ENCODE data around the gene ITPR2. TPM values are rescaled to one million over a fixed set of nuclear protein-coding genes. Genes with fewer than 3 reads are reported as not detected.

Gene ITPR2
- total RNA-seq, 2 donors from 2014 or later = 14.8 to 74.4 TPM

GRCh38 chr12:26869104-26869494 is 36.1 kb upstream of the ITPR2 start:
- no peaks in the 10 kb centered on the region for H3K36me3 Mint-ChIP-seq (ENCODE audit: low read depth)
- Histone ChIP-seq H3K4me1 (ENCODE audit: control insufficient read depth, insufficient read depth, low read length) (peaks cover 2% of the 10 kb centered on the region), H3K36me3 (ENCODE audit: control insufficient read depth, insufficient read depth, low read length) (no peaks in the 10 kb centered on the region), H3K27me3 (ENCODE audit: control insufficient read depth, insufficient read depth, low read length, poor library complexity, severe bottlenecking) (no peaks in the 10 kb centered on the region), H3K4me3 (ENCODE audit: low read length) (no peak overlapping the region), H3K9me3 (ENCODE audit: control insufficient read depth, low read length) (no peaks in the 10 kb centered on the region), H3K27ac (ENCODE audit: low read depth, low read length) (no peak overlapping the region), H3K9ac (ENCODE audit: extremely low read depth, low read length, poor library complexity, severe bottlenecking) (no peak overlapping the region)
- no peak overlapping the region for H3K27ac Mint-ChIP-seq
- peaks cover 10% of the 10 kb centered on the region for H3K4me1 Mint-ChIP-seq
- TF ChIP-seq, protein P1, sequence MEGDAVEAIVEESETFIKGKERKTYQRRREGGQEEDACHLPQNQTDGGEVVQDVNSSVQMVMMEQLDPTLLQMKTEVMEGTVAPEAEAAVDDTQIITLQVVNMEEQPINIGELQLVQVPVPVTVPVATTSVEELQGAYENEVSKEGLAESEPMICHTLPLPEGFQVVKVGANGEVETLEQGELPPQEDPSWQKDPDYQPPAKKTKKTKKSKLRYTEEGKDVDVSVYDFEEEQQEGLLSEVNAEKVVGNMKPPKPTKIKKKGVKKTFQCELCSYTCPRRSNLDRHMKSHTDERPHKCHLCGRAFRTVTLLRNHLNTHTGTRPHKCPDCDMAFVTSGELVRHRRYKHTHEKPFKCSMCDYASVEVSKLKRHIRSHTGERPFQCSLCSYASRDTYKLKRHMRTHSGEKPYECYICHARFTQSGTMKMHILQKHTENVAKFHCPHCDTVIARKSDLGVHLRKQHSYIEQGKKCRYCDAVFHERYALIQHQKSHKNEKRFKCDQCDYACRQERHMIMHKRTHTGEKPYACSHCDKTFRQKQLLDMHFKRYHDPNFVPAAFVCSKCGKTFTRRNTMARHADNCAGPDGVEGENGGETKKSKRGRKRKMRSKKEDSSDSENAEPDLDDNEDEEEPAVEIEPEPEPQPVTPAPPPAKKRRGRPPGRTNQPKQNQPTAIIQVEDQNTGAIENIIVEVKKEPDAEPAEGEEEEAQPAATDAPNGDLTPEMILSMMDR (conservative IDR thresholded peaks at IDR 0.05) = no peak
- H3K4me3 Mint-ChIP-seq = no peak overlapping the region
- H3K9me3 Mint-ChIP-seq = no peaks in the 10 kb centered on the region
- WGBS, 2 experiments (ENCODE audit: insufficient coverage in 1 of 2, insufficient read length in 1 of 2) = 88 to 95% methylated on average over 3 to 6 of the region's 6 CpGs
- no peaks in the 10 kb centered on the region for H3K27me3 Mint-ChIP-seq (ENCODE audit: insufficient read depth)
- no peak for DNase-seq

GRCh38 chr12:26868447-26869103 is 35.6 kb upstream of the ITPR2 start:
- Histone ChIP-seq H3K4me1 (ENCODE audit: control insufficient read depth, insufficient read depth, low read length) (peaks cover 2% of the 10 kb centered on the region), H3K4me3 (ENCODE audit: low read length) (no peak overlapping the region), H3K36me3 (ENCODE audit: control insufficient read depth, insufficient read depth, low read length) (no peaks in the 10 kb centered on the region), H3K27ac (ENCODE audit: low read depth, low read length) (no peak overlapping the region), H3K27me3 (ENCODE audit: control insufficient read depth, insufficient read depth, low read length, poor library complexity, severe bottlenecking) (no peaks in the 10 kb centered on the region), H3K9ac (ENCODE audit: extremely low read depth, low read length, poor library complexity, severe bottlenecking) (no peak overlapping the region), H3K9me3 (ENCODE audit: control insufficient read depth, low read length) (no peaks in the 10 kb centered on the region)
- DNase-seq = no peak
- 77 to 100% methylated on average over 1 to 3 of the region's 3 CpGs for WGBS, 2 experiments (ENCODE audit: insufficient coverage in 1 of 2, insufficient read length in 1 of 2)
- H3K9me3 Mint-ChIP-seq = no peaks in the 10 kb centered on the region
- TF ChIP-seq, protein P1 (conservative IDR thresholded peaks at IDR 0.05) = no peak
- no peaks in the 10 kb centered on the region for H3K27me3 Mint-ChIP-seq (ENCODE audit: insufficient read depth)
- H3K27ac Mint-ChIP-seq = no peak overlapping the region
- H3K36me3 Mint-ChIP-seq (ENCODE audit: low read depth) = no peaks in the 10 kb centered on the region
- peaks cover 9% of the 10 kb centered on the region for H3K4me1 Mint-ChIP-seq
- no peak overlapping the region for H3K4me3 Mint-ChIP-seq

DNA sequence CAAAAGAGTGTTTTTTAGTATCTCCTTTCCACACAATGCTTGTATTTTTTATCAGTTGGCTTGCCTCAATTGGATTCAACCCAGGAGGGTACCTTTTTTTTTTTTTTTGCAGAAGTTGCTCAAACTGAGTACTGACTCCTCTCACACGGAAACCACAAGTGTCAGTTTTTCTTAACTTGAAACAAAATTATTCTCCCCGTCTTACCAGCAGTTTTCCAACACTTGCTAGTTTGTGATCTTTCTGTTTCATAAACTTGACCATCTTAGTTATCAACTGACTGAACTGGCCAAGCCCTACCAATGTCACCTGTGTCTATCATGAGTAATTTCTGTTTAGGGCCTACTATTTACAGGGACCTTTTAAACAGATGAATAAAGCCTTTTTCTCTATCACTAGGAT is 34.1 kb upstream of the ITPR2 start:
- Histone ChIP-seq H3K27me3 (ENCODE audit: control insufficient read depth, insufficient read depth, low read length, poor library complexity, severe bottlenecking) (no peaks in the 10 kb centered on the region), H3K36me3 (ENCODE audit: control insufficient read depth, insufficient read depth, low read length) (no peaks in the 10 kb centered on the region), H3K9ac (ENCODE audit: extremely low read depth, low read length, poor library complexity, severe bottlenecking) (no peak overlapping the region), H3K4me1 (ENCODE audit: control insufficient read depth, insufficient read depth, low read length) (peaks cover 2% of the 10 kb centered on the region), H3K27ac (ENCODE audit: low read depth, low read length) (no peak overlapping the region), H3K9me3 (ENCODE audit: control insufficient read depth, low read length) (no peaks in the 10 kb centered on the region), H3K4me3 (ENCODE audit: low read length) (no peak overlapping the region)
- peaks cover 4% of the 10 kb centered on the region for H3K4me1 Mint-ChIP-seq
- no peak overlapping the region for H3K27ac Mint-ChIP-seq
- H3K4me3 Mint-ChIP-seq = no peak overlapping the region
- 92 to 100% methylated on average over 1 to 2 of the region's 2 CpGs for WGBS, 2 experiments (ENCODE audit: insufficient coverage in 1 of 2, insufficient read length in 1 of 2)
- TF ChIP-seq, protein P1 (conservative IDR thresholded peaks at IDR 0.05) = no peak
- H3K27me3 Mint-ChIP-seq (ENCODE audit: insufficient read depth) = no peaks in the 10 kb centered on the region
- H3K9me3 Mint-ChIP-seq = no peaks in the 10 kb centered on the region
- H3K36me3 Mint-ChIP-seq (ENCODE audit: low read depth) = no peaks in the 10 kb centered on the region
- no peak for DNase-seq

All from endodermal cell (in vitro differentiated cells).